GM21786 (cell line): ENCODE data around the gene KLK3.
"Not testable (repeated sequence)": the region's sequence is repeated elsewhere in the genome, so short reads cannot be mapped to it uniquely, and the experiment has no call there.

ENCODE experiments used
- ATAC-seq: cut with Tn5 transposase; IDR thresholded peaks from one replicate; pipeline ENCODE4 v1.9.1; 2021; ENCODE audit not compliant: unreplicated experiment

Gene KLK3

GRCh38 chr19:50859849-50860248, 5.1 kb downstream of the KLK3 start:
- ATAC-seq: no peak

DNA sequence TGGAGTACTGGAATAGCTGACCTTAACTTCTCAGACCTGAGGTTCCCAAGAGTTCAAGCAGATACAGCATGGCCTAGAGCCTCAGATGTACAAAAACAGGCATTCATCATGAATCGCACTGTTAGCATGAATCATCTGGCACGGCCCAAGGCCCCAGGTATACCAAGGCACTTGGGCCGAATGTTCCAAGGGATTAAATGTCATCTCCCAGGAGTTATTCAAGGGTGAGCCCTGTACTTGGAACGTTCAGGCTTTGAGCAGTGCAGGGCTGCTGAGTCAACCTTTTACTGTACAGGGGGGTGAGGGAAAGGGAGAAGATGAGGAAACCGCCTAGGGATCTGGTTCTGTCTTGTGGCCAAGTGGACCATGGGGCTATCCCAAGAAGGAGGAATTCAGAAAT, 6.3 kb downstream of the KLK3 start:
- ATAC-seq: no peak

GRCh38 chr19:50861496-50862286, 7.0 kb downstream of the KLK3 start:
- no peak for ATAC-seq

DNA sequence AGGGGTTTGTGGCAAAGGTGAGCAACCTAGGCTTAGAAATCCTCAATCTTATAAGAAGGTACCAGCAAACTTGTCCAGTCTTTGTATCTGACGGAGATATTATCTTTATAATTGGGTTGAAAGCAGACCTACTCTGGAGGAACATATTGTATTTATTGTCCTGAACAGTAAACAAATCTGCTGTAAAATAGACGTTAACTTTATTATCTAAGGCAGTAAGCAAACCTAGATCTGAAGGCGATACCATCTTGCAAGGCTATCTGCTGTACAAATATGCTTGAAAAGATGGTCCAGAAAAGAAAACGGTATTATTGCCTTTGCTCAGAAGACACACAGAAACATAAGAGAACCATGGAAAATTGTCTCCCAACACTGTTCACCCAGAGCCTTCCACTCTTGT, 14.8 kb downstream of the KLK3 start:
- ATAC-seq: no peak

DNA sequence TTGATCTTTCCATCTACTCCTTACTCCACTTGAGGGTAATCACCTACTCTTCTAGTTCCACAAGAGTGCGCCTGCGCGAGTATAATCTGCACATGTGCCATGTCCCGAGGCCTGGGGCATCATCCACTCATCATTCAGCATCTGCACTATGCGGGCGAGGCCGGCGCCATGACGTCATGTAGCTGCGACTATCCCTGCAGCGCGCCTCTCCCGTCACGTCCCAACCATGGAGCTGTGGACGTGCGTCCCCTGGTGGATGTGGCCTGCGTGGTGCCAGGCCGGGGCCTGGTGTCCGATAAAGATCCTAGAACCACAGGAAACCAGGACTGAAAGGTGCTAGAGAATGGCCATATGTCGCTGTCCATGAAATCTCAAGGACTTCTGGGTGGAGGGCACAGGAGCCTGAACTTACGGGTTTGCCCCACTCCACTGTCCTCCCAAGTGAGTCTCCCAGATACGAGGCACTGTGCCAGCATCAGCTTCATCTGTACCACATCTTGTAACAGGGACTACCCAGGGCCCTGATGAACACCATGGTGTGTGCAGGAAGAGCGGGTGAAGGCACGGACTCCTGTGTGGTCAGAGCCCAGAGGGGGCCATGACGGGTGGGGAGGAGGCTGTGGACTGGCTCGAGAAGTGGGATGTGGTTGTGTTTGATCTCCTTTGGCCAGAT, 15.8 kb downstream of the KLK3 start:
- no peak for ATAC-seq

DNA sequence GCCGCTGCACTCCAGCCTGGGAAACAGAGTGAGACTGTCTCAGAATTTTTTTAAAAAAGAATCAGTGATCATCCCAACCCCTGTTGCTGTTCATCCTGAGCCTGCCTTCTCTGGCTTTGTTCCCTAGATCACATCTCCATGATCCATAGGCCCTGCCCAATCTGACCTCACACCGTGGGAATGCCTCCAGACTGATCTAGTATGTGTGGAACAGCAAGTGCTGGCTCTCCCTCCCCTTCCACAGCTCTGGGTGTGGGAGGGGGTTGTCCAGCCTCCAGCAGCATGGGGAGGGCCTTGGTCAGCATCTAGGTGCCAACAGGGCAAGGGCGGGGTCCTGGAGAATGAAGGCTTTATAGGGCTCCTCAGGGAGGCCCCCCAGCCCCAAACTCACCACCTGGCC, 18.3 kb downstream of the KLK3 start, which contains the start of gene KLK2:
TSS of gene KLK2 (plus strand) at position 384 of the 400 bp plus-strand sequence. CDS start 35 bp downstream, outside the sequence.
- no peak for ATAC-seq

DNA sequence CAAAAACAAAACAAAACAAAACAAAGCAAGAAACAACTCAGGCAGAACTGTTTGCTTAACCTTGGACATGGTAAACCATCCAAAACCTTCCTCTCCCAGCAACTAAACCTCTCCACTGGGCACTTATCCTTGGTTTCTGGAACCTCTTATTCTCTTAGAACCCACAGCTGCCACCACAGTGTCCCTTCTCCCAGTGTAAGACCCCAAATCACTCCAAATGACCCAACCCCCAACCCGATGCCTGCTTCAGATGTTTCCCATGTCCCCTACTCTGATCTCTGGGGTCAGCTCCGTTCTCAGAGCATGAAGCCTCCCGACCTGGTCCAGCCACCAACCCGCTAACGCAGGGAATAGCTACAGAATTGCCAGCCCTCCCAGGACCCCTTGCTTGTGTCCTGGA, 19.5 kb downstream of the KLK3 start:
- ATAC-seq: no peak

GRCh38 chr19:50875795-50876422, 21.2 kb downstream of the KLK3 start:
- ATAC-seq: no peak

DNA sequence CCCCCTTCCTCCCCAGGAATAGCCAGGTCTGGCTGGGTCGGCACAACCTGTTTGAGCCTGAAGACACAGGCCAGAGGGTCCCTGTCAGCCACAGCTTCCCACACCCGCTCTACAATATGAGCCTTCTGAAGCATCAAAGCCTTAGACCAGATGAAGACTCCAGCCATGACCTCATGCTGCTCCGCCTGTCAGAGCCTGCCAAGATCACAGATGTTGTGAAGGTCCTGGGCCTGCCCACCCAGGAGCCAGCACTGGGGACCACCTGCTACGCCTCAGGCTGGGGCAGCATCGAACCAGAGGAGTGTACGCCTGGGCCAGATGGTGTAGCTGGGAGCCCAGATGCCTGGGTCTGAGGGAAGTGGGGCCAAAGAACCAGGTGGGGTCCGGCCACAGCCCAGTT, 21.7 kb downstream of the KLK3 start:
- no peak for ATAC-seq

GRCh38 chr19:50877338-50877737, 22.6 kb downstream of the KLK3 start:
- ATAC-seq: no peak

DNA sequence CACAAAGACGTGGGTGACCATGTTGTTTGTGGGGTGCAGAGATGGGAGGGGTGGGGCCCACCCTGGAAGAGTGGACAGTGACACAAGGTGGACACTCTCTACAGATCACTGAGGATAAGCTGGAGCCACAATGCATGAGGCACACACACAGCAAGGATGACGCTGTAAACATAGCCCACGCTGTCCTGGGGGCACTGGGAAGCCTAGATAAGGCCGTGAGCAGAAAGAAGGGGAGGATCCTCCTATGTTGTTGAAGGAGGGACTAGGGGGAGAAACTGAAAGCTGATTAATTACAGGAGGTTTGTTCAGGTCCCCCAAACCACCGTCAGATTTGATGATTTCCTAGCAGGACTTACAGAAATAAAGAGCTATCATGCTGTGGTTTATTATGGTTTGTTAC, 24.1 kb downstream of the KLK3 start:
- no peak for ATAC-seq

GRCh38 chr19:50880241-50880640, 25.5 kb downstream of the KLK3 start:
- ATAC-seq: no peak

DNA sequence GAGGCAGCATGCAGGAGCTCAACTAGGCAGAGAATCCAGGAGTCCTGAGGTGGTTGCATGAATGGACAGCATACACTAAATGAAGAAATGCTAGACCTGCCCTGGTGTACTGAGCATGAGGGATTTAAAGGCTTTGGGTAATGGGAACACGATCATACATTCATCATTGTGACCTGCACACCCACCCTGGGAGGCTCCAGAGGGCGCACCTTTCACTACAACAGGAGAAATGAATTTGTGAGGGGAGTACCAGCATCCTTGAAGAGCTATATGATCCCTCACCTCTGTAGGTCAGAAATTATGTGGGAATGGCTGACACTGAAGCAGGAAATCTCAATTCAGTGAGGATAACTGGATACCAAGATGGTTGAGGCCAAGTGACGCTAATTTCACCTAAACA, 27.5 kb downstream of the KLK3 start:
- no peak for ATAC-seq

DNA sequence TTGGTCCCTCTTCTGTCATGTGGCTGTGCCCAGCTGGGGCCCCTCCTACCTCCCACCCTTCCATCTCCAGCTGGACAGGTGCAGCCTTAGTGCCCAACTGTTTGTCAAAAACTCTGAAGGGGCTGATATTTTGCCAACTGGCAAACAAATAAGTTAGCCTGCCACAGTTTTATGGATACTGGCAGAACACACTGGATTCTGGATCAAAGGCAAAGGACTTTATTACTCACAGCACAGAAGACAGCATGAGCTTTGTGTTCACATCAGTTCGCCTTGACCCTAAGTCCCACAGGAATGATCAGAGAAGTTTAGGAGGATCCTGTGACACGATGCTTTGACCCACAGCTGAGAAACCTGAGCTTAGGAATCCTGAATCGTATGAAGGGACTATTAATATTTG, 34.9 kb downstream of the KLK3 start:
- ATAC-seq: no peak

DNA sequence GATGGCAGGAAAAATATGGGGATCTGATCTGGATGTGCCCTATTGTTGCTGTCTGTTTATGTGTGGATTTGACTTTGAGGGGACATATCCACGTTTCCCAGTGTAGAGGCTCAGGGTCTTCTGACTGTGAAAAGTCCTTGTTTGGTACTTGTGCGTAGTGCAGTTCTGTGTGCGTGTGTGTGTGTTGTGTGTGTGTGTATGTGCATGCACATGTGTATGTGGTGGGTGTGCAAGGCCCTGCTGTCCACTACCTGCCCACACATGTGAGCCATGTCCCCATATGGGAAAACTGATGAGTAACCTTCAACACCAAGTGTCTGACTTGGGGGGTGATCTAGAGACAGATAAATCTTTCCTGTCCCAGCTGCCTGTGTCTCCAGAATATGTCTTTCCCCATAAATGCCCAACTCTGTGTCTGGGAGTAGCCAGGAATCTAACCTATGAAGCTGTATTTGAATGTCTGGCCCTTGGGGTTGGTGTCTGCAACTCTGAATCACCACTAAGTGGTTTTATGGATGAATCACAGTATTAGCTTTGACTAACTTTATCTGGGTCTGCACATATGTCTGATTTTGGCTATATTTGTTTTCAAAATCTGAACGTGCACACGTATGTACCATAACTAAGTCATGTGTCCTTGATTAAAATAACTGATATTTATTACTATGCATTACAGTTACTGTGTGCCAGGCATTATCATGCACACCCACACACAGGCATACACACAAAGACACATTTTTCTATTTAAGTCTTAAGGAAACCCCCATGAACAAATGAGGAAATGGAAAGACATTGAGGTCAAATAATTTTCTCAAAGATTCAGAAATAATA, 35.9 kb downstream of the KLK3 start:
- no peak for ATAC-seq

GRCh38 chr19:50891253-50891625, 36.5 kb downstream of the KLK3 start:
- ATAC-seq: no peak

GRCh38 chr19:50893047-50893736, 38.5 kb downstream of the KLK3 start:
- no peak for ATAC-seq

DNA sequence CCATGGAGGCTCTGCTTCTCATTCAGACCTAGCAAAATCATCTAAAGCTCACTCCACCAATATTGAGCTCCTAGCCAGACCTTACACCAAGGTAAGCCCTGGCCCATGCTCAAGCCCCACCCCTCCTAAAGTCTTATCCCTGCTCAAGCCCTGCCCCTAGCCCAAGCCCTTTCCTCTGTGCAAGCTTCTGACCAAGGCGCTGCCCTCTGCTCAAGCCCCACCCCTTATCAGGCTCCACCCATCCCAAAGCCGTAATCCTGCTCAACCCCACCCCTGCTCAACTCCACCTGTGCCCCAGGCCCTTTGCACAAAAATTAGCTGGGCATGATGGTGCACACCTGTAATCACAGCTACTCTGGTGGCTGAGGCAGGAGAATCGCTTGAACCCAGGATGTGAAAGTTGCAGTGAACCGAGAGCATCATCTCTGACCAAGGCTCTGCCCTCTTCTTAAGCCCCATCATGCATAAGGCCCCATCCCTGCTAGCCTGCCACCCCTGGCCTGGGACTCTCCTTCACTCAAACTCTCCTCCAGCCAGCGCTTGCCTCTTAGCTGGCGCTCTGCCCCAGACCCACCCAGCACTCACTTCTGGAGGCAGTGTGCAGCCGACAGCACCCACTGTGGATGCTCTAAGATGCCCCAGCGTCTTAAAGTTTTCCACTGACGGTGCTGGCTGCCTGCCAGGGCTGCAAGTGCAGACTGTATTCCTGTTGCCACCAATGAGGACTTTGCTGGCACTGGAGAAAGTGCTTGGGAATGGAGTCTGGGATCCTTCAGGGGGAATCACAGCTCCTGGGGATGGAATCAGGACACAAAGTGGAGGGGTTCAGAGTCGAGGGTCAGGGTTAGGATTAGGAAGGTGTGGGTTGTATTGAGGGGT, 40.0 kb downstream of the KLK3 start:
- no peak for ATAC-seq

GRCh38 chr19:50896089-50896590, 41.4 kb downstream of the KLK3 start:
- not testable (repeated sequence) for ATAC-seq
